ENCODE results near the gene LDLRAD4. TPM values are rescaled to one million over a fixed set of nuclear protein-coding genes. Genes with fewer than 3 reads are reported as not detected.
A peak's percentile ranks its signal among the peaks of the same experiment; 100 is the strongest.

Gene LDLRAD4
- total and polyA plus RNA-seq, 2 experiments from 2014 or later, result 0.73 to 1.9 TPM

GRCh38 chr18:13452388-13452811 is 233.8 kb downstream of the LDLRAD4 start:
- Mint-ChIP-seq H3K27me3 (ENCODE audit: insufficient read depth, low read depth, poor library complexity) (peaks cover 10% of the 10 kb centered on the region), H3K27ac (no peak overlapping the region)
- H3K4me2 ChIP-seq, result no peak overlapping the region

More at GRCh38 chr18:13452388-13452811, 233.8 kb downstream of the LDLRAD4 start:
- Histone ChIP-seq H2AFZ (no peak overlapping the region; the same call in 1 of the 2 replicates), H3F3A (replicated peaks; ENCODE audit: low read depth) (no peaks in the 10 kb centered on the region; the same call in 1 of the 2 replicates), H3K36me3 (ENCODE audit: insufficient read depth) (no peaks in the 10 kb centered on the region), H3K27me3 (ENCODE audit: insufficient read depth) (no peaks in the 10 kb centered on the region), H3K79me2 (replicated peaks; ENCODE audit: insufficient read depth) (no peaks in the 10 kb centered on the region), H3K4me3 (no peak overlapping the region), H3K9me2 (ENCODE audit: insufficient read depth) (no peaks in the 10 kb centered on the region), H4K20me1 (replicated peaks; ENCODE audit: insufficient read depth) (no peaks in the 10 kb centered on the region), H3K27ac (ENCODE audit: low read depth) (no peak overlapping the region), H3K4me1 (ENCODE audit: insufficient read depth) (peaks cover 19% of the 10 kb centered on the region)
- Mint-ChIP-seq H3K4me1 (peaks cover 50% of the 10 kb centered on the region), H3K9me3 (no peaks in the 10 kb centered on the region; the same call in 2 of the 3 replicates), H3K4me3 (no peak overlapping the region; the same call in 2 of the 3 replicates), H3K36me3 (ENCODE audit: low read depth) (no peaks in the 10 kb centered on the region)
- peak; percentile 52 for ATAC-seq
- DNase-seq (ENCODE audit: low spot score), result peak; percentile 19
- no peak for TF ChIP-seq POLR2AphosphoS5 (IDR thresholded peaks at IDR 0.05; ENCODE audit: low read depth)
- TF ChIP-seq CREB1 (CRISPR knock-in tag; IDR thresholded peaks at IDR 0.05; ENCODE audit: low read depth), result no peak
- no peak for TF ChIP-seq REST (IDR thresholded peaks at IDR 0.05; ENCODE audit: unreplicated experiment)
- no peak for TF ChIP-seq CTCF (conservative IDR thresholded peaks at IDR 0.05; ENCODE audit: low read depth in 2 of 2)
- TF ChIP-seq EZH2phosphoT487 (IDR thresholded peaks at IDR 0.05; ENCODE audit: unreplicated experiment), result no peak
- TF ChIP-seq ETS1 (IDR thresholded peaks at IDR 0.05), result no peak
- TF ChIP-seq EZH2 (IDR thresholded peaks at IDR 0.05; ENCODE audit: low read depth, unreplicated experiment), result no peak
- no peak for TF ChIP-seq ZNF331 (CRISPR knock-in tag; IDR thresholded peaks at IDR 0.05; ENCODE audit: low read depth)
- no peak for TF ChIP-seq STAT1 (IDR thresholded peaks at IDR 0.05; ENCODE audit: unreplicated experiment)
- TF ChIP-seq JUNB (IDR thresholded peaks at IDR 0.05; ENCODE audit: unreplicated experiment), result no peak
- no peak for TF ChIP-seq ZNF462 (CRISPR knock-in tag; IDR thresholded peaks at IDR 0.05)
- no peak for TF ChIP-seq ZNF114 (CRISPR knock-in tag; IDR thresholded peaks at IDR 0.05)
- no peak for TF ChIP-seq NANOG (IDR thresholded peaks at IDR 0.05; ENCODE audit: borderline replicate concordance)

Data from GM23338 (cell line).